Type B pancreatic cell (in vitro differentiated cells): ENCODE results near the gene VPS26C. TPM values are rescaled to one million over a fixed set of nuclear protein-coding genes. Genes with fewer than 3 reads are reported as not detected.

Experiments used
- DNase-seq: peaks from one replicate; pipeline ENCODE4 v3.0.0; 2021; ENCODE audit warnings: mixed read lengths; ENCODE audit not compliant: unreplicated experiment; ENCODE audit errors: extremely low spot score
- H3K27ac Mint-ChIP-seq: 2 replicates; pipeline ENCODE4 v1.8.0; 2021; ENCODE audit warnings: mild to moderate bottlenecking, mixed read lengths
- H3K27me3 Mint-ChIP-seq: 2 replicates; pipeline ENCODE4 v1.8.0; 2021; ENCODE audit warnings: mixed read lengths
- H3K36me3 Mint-ChIP-seq: 2 replicates; pipeline ENCODE4 v1.8.0; 2021; ENCODE audit warnings: mixed read lengths
- H3K4me1 Mint-ChIP-seq: one replicate; pipeline ENCODE4 v1.8.0; 2021; ENCODE audit warnings: mixed read lengths; ENCODE audit not compliant: unreplicated experiment
- H3K4me3 Mint-ChIP-seq: 2 replicates; pipeline ENCODE4 v1.8.0; 2021; ENCODE audit warnings: mild to moderate bottlenecking, mixed read lengths
- H3K9me3 Mint-ChIP-seq: 2 replicates; pipeline ENCODE4 v1.8.0; 2021; ENCODE audit warnings: mixed read lengths
- total RNA-seq: library from RNA; stranded (reverse); gene quantifications from 2 replicates; pipeline ENCODE4 v1.2.1, GENCODE V29; 2021; ENCODE audit warnings: low replicate concordance
- TF ChIP-seq, protein P1 (sequence below): fragments of 200-600 bp; sonication (generic); conservative IDR thresholded peaks from 2 replicates; pipeline ENCODE4 v1.5.0; 2021; ENCODE audit warnings: antibody characterized with exemption, mild to moderate bottlenecking

The VPS26C gene
- total RNA-seq, 1 donor from 2014 or later = 37.9 TPM

DNA sequence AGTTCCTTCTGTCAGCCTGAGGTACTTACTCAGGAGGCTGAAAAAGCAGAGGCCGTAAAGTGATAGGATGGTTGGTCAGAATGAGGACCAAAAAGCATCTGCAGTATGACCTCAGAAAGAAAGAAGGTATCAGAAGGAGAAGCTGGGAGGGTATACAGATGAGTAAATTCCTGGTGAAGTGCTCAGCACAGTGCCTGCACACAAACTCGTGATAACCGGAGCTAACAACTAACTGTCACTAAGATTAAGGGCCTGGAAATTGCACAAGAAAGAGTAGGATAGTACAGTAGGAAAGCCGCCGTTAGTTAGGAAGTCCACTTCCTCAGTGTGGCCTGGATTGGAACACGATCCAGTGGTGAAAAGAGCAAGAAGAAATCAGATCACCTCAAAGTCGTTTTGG lies 62.6 kb downstream of the VPS26C start:
- no peaks in the 10 kb centered on the region for H3K27me3 Mint-ChIP-seq
- no peak overlapping the region for H3K27ac Mint-ChIP-seq
- TF ChIP-seq, protein P1, sequence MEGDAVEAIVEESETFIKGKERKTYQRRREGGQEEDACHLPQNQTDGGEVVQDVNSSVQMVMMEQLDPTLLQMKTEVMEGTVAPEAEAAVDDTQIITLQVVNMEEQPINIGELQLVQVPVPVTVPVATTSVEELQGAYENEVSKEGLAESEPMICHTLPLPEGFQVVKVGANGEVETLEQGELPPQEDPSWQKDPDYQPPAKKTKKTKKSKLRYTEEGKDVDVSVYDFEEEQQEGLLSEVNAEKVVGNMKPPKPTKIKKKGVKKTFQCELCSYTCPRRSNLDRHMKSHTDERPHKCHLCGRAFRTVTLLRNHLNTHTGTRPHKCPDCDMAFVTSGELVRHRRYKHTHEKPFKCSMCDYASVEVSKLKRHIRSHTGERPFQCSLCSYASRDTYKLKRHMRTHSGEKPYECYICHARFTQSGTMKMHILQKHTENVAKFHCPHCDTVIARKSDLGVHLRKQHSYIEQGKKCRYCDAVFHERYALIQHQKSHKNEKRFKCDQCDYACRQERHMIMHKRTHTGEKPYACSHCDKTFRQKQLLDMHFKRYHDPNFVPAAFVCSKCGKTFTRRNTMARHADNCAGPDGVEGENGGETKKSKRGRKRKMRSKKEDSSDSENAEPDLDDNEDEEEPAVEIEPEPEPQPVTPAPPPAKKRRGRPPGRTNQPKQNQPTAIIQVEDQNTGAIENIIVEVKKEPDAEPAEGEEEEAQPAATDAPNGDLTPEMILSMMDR = no peak
- H3K4me3 Mint-ChIP-seq = no peak overlapping the region
- DNase-seq = no peak
- H3K4me1 Mint-ChIP-seq = no peaks in the 10 kb centered on the region
- H3K9me3 Mint-ChIP-seq = peaks cover 11% of the 10 kb centered on the region
- H3K36me3 Mint-ChIP-seq = peaks cover 43% of the 10 kb centered on the region

DNA sequence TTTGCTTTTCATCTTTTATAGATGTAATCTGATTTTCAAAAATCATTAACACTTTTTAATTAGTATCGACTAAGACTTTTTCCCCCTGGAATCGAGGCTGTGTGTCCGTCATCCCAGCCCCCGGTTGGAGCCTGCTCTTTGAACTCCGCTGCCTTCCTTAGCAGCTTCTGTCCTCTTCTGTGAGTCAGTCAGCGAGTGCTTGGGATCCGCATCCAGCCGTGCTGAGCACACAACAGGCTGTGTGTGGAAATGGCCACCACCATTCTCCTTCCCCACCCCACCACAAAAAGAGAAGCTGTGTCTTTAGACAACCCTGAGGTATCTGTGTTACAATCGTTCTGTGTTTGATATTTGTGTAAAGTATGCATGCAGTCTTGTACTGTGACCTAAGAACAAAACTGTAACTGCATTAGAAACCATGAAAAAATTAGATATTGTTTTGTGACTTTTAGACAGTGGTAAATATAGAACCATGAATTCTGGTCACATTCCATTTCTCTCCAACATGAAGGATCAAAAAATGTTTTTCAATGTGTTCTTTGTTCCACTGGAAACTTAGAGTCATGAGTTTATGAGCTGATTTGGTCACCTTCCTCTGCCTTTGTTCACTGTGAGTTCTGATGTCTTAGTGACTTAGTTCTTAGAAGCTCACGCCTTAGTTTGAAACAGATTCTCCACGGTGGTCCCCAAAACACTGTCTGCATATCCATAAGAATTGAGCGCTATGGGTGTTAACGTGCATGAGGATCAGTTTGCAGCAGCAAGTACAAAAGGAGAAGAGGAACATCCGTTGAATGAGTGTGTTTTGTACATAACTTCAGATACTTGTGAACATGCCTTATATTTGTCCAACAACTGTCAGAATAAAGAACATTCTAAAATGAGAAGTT lies 64.7 kb downstream of the VPS26C start:
- H3K4me3 Mint-ChIP-seq = no peak overlapping the region
- peaks cover 57% of the 10 kb centered on the region for H3K36me3 Mint-ChIP-seq
- H3K9me3 Mint-ChIP-seq = peaks cover 8% of the 10 kb centered on the region
- DNase-seq = no peak
- H3K27me3 Mint-ChIP-seq = no peaks in the 10 kb centered on the region
- no peak overlapping the region for H3K27ac Mint-ChIP-seq
- TF ChIP-seq, protein P1 = no peak
- H3K4me1 Mint-ChIP-seq = no peaks in the 10 kb centered on the region

DNA sequence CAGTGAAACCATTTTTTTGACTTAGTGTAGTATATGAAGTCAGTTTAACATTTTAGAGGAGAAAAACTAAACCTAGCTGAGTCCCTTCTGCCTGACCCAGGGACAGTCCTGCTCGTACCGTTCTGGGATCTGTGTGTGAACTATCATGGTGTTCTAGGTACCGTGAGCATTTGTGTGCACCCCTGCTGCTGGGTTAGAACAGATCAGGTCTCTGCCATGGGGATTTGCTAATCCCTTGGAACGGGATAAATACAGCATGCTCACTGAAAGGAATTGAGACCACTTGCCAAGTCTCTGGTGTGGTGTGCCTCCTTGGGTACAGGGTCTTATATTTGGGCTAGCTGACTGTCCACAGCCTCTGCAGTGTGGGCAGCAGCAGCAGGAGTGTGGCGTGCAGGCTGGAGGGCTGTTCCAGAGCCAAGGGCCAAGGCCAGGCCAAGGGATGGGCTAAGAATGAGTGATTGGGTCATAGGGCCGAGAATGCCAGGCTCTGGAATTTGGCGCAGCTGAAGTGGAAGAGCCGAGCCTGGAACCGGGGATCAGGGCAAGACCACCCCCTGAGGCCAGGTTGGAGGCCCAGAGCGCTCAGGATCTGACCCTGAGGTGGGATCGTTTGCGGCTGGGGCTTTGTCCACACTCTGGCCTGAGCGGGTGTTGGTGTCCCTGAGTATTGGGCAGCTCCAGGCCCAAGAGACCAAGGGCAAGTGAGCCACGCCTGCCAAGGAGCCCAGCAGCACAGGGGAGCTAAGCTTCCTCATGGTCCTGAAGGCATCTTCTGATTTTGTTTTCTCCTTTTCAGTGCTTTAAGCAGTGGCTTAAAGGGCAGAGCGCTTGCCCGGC lies 66.3 kb downstream of the VPS26C start:
- TF ChIP-seq, protein P1 = no peak
- H3K4me1 Mint-ChIP-seq = no peaks in the 10 kb centered on the region
- DNase-seq = no peak
- no peak overlapping the region for H3K27ac Mint-ChIP-seq
- H3K9me3 Mint-ChIP-seq = no peaks in the 10 kb centered on the region
- peaks cover 54% of the 10 kb centered on the region for H3K36me3 Mint-ChIP-seq
- no peak overlapping the region for H3K4me3 Mint-ChIP-seq
- H3K27me3 Mint-ChIP-seq = no peaks in the 10 kb centered on the region

DNA sequence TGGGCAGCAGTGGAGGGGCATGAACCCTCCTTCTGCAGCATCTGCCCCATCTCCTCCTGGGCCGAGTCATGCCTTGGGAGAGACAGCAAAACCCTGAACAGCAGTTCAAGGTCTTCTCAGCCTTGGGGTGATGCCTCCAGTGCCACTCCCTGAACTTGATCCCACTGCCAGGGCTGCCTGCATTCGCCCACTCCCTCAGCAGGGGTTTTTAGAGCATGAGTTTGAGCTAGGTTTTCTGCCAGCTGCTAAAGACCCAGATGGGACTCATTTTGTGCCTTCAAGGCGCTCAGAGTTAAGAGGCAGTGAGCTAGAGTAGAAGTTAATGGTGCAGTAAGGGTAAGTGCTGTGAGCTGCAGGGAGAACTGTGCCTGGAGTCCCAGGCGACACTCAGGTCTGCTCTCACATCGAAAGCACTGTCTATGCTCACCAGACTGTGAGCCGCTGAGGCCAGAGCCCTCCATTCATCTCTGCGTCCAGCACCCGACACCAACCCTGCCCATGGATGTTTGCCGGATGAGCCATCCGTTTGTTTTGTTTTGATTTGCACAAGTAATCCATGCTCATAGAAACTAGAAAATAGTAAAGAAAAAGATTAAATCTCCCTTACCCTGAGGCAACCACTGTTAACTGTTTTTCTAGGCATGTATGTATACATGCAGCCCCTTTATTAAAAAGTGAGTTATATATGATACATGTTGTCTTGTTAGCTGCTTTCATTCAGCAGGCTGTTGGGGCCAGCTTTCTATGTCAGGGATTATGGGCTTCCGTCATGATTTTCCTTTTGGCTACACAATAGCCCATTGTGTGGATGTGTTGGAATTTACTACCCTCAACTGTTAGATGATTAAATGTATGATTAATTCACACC lies 67.8 kb downstream of the VPS26C start:
- TF ChIP-seq, protein P1 = no peak
- Mint-ChIP-seq H3K36me3 (peaks cover 58% of the 10 kb centered on the region), H3K27ac (no peak overlapping the region), H3K27me3 (no peaks in the 10 kb centered on the region), H3K4me3 (no peak overlapping the region), H3K4me1 (no peaks in the 10 kb centered on the region), H3K9me3 (no peaks in the 10 kb centered on the region)
- no peak for DNase-seq

DNA sequence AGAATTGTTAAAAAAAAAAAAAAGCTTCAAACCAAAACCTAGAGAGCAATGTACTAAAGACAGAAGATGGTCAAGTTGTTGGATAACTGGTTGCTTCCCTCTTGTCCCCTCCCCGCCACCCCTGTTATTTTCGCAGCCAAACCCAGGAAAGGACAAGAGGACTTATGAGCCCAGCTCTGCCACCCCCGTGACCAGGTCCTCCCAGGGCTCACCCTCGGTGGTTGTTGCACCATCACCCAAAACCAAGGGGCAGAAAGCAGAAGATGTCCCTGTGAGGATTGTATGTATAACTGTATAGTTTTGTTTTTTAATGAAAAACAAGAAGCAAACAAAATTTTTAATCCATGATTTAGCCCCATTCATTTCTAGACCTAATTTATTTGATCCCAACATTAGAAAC lies 69.4 kb downstream of the VPS26C start:
- H3K36me3 Mint-ChIP-seq = peaks cover 62% of the 10 kb centered on the region
- H3K4me1 Mint-ChIP-seq = no peaks in the 10 kb centered on the region
- no peak overlapping the region for H3K4me3 Mint-ChIP-seq
- TF ChIP-seq, protein P1 = no peak
- no peak for DNase-seq
- no peak overlapping the region for H3K27ac Mint-ChIP-seq
- H3K27me3 Mint-ChIP-seq = no peaks in the 10 kb centered on the region
- no peaks in the 10 kb centered on the region for H3K9me3 Mint-ChIP-seq
